Adrenal gland (tissue), 12 donors: Measurements from ENCODE around the gene PEX10. TPM values are rescaled to one million over a fixed set of nuclear protein-coding genes. Genes with fewer than 3 reads are reported as not detected.

Experiments
- DNase-seq, 7 donors: peaks; one replicate each; pipeline ENCODE4 v3.0.0-alpha.2; 2019 to 2020
- H3K27ac ChIP-seq, 5 donors: fragments of 200-600 bp; sonication (generic) in 4 of 5; 1 replicate in 3 of 5; 2 replicates in 2 of 5; pipeline versions ENCODE4 v1.5.1 to v1.8.0; 2016 to 2020; ENCODE audit warnings: mild to moderate bottlenecking in 1 of 5
- H3K27me3 ChIP-seq: fragments of 200-600 bp; 2 replicates; pipeline ENCODE4 v1.8.0; 2021
- H3K36me3 ChIP-seq, 2 donors: fragments of 200-600 bp; replicated peaks in 1 of 2; 1 replicate in 1 of 2; 2 replicates in 1 of 2; pipeline versions ENCODE4 v1.5.1 to v1.8.0; 2018 to 2022
- H3K4me1 ChIP-seq, 2 donors: fragments of 200-600 bp; replicated peaks in 1 of 2; 1 replicate in 1 of 2; 2 replicates in 1 of 2; pipeline versions ENCODE4 v1.5.1 to v1.8.0; 2018 to 2021
- H3K4me3 ChIP-seq, 4 donors: fragments of 200-600 bp; sonication (generic) in 3 of 4; one replicate each; pipeline ENCODE4 v1.5.1; 2016 to 2018
- H3K9me3 ChIP-seq, 3 donors: fragments of 200-600 bp; sonication (generic) in 1 of 3; replicated peaks in 1 of 3; 1 replicate in 2 of 3; 2 replicates in 1 of 3; pipeline versions ENCODE4 v1.5.1 to v1.8.0; 2016 to 2021
- POLR2A ChIP-seq, 2 donors: fragments of 450-650 bp; IDR thresholded peaks; one replicate each; pipeline ENCODE4 v1.6.1; 2017; ENCODE audit warnings: antibody characterized with exemption in 2 of 2, mild to moderate bottlenecking in 2 of 2, moderate library complexity in 1 of 2
- WGBS, 4 donors: extraction: QIAGEN DNeasy Blood & Tissue Kit in 2 of 4; methylation state at CpG; one replicate each; pipeline versions ENCODE4 v1.1.5 to v1.1.7; 2013 to 2017; 5-methylcytosine and 5-hydroxymethylcytosine counted together
- intact Hi-C, 2 donors: fragments of 100-400 bp; cut with DNase I; formaldehyde crosslinking; loops; one replicate each; pipeline versions ENCODE4 v1.14.1 to v1.15.0; 2022 to 2023
- polyA plus RNA-seq, 3 donors: library from polyadenylated mRNA; stranded (reverse); fragments of 200-250 nt in 2 of 3; fragments of 350-450 nt in 1 of 3; fragmentation: Illumina TruSeq in 1 of 3; extraction: RNeasy Lipid Tissue Mini Kit (QIAGEN cat#74804) in 1 of 3; gene quantifications; one replicate each; pipeline ENCODE4 v1.2.3, GENCODE V29; 2013 to 2014
- total RNA-seq, 9 donors: library from RNA; depleted of rRNA in 4 of 9; stranded (reverse); fragments of >200 nt in 4 of 9; fragments of 120-200 nt in 1 of 9; fragmentation: NEBNext Ultra II Directional in 1 of 9; extraction: Animal tissue kit (Norgen Biotek cat#: 25700) in 1 of 9; gene quantifications; one replicate each; pipeline versions ENCODE4 v1.1.0 to v1.2.4, GENCODE V29; 2013 to 2023
- TF ChIP-seq, protein P1 (sequence below), 6 experiments: fragments of 450-650 bp in 4 of 6; fragments of 200-600 bp in 2 of 6; sonication (generic) in 1 of 6; IDR thresholded peaks; 1 replicate in 5 of 6; 2 replicates in 1 of 6; pipeline versions ENCODE4 v1.5.1 to v1.8.0; 2016 to 2021; ENCODE audit warnings: antibody characterized with exemption in 6 of 6, mild to moderate bottlenecking in 2 of 6, moderate library complexity in 1 of 6
- donor health status: healthy with polysubstance abuse.
- donor health status: Bipolar disorder and iron deficiency.
- donor health status: DM: yes; HTN: yes; CAD: no.
- donor health status: DM: no; HTN: no; CAD: no.
- donor health status: DM: no; HTN: no; CAD: no.
- donor health status: DM: yes; HTN: yes; CAD: no.

PEX10 gene
- total and polyA plus RNA-seq, 12 donors, result 25.3 to 81.5 (median 44.7) TPM

DNA sequence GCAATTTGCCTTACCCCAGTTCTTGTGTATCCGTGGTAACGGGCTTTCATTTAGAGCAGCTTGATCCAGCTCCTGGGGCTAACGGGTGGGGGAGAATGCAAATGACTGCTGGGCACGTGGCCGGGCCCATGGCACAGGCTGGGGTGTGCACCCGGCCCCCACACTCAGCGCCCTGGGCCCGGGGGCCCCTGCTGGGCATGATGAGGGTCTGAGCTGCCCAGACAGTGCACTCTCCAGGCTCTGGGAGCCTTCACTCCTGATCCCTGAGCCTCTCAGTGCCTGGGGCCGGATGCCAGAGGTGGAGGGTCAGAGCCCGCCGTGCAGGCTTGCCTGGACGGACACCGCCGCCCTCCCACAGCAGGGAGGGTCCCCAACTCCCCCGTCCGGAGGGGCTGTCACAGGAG lies 20.1 kb upstream of the PEX10 start:
- intact Hi-C loops, result no loop called here
- TF ChIP-seq, protein P1, sequence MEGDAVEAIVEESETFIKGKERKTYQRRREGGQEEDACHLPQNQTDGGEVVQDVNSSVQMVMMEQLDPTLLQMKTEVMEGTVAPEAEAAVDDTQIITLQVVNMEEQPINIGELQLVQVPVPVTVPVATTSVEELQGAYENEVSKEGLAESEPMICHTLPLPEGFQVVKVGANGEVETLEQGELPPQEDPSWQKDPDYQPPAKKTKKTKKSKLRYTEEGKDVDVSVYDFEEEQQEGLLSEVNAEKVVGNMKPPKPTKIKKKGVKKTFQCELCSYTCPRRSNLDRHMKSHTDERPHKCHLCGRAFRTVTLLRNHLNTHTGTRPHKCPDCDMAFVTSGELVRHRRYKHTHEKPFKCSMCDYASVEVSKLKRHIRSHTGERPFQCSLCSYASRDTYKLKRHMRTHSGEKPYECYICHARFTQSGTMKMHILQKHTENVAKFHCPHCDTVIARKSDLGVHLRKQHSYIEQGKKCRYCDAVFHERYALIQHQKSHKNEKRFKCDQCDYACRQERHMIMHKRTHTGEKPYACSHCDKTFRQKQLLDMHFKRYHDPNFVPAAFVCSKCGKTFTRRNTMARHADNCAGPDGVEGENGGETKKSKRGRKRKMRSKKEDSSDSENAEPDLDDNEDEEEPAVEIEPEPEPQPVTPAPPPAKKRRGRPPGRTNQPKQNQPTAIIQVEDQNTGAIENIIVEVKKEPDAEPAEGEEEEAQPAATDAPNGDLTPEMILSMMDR (IDR thresholded peaks at IDR 0.05), result no peak
- TF ChIP-seq POLR2A (IDR thresholded peaks at IDR 0.05), result no peak
- Histone ChIP-seq H3K4me3 (no peak overlapping the region), H3K4me1 (no peaks in the 10 kb centered on the region), H3K9me3 (no peaks in the 10 kb centered on the region), H3K27me3 (peaks cover 15% of the 10 kb centered on the region), H3K36me3 (no peaks in the 10 kb centered on the region), H3K27ac (no peak overlapping the region)
- no peak for DNase-seq
- 5 to 40% (median 30%) methylated on average over 1 to 16 of the region's 16 CpGs for WGBS, 4 donors

DNA sequence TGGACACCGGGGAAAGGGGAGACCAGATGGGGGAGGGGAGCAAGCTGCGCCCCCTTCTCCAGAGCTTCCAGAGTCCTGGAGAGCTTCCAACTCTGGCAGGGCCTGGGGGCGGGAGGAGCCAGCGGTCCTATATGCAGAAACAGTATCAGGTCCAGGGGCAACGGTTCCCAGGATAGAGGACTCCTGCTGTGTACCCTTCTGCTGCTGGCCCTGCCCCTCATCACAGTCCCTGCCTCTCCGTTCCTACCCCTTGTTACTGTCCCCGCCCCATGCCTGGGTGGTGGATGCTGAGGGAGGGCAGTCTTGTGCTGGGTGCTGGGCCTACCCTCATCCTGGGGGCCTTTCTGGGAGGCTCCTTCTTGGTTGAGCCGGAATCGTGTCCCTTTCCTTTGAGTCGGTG lies 19.2 kb upstream of the PEX10 start:
- WGBS, 4 donors, result 50 to 70% (median 64%) methylated on average over 5 to 10 of the region's 10 CpGs
- intact Hi-C loops, result no loop called here
- Histone ChIP-seq H3K27me3 (peaks cover 24% of the 10 kb centered on the region), H3K27ac (no peak overlapping the region), H3K4me1 (no peaks in the 10 kb centered on the region), H3K4me3 (no peak overlapping the region), H3K9me3 (no peaks in the 10 kb centered on the region), H3K36me3 (no peaks in the 10 kb centered on the region)
- DNase-seq, result no peak
- TF ChIP-seq, protein P1 (IDR thresholded peaks at IDR 0.05), result no peak
- TF ChIP-seq POLR2A (IDR thresholded peaks at IDR 0.05), result no peak

DNA sequence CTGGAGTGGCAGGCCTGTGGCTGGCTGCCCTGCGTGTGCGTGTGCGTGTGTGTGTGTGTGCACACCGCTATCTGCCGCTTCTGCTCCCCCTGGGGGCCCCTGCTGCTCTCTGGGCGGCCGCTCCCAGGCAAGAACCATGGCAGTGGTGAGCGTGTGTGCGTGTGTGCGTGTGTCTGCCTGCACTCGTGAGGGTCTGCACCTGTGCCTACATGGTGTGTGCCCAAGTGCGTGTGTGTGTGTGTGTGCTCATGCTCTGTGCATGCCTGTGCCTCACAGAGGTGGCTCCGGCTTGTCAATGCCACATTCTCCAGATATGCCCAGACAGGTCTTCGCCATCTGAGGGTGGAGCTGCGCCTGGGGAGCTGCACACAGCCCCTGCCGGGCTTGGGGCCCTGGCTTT lies 18.7 kb upstream of the PEX10 start:
- Histone ChIP-seq H3K27ac (no peak overlapping the region), H3K27me3 (peaks cover 24% of the 10 kb centered on the region), H3K36me3 (no peaks in the 10 kb centered on the region), H3K4me1 (no peaks in the 10 kb centered on the region), H3K9me3 (no peaks in the 10 kb centered on the region), H3K4me3 (no peak overlapping the region)
- TF ChIP-seq, protein P1 (IDR thresholded peaks at IDR 0.05), result no peak
- TF ChIP-seq POLR2A (IDR thresholded peaks at IDR 0.05), result no peak
- WGBS, 4 donors, result 52 to 64% (median 54%) methylated on average over 6 to 16 of the region's 16 CpGs; no CpG with 5 or more reads in 1 of the 4 donors
- intact Hi-C loops, result no loop called here
- no peak for DNase-seq

DNA sequence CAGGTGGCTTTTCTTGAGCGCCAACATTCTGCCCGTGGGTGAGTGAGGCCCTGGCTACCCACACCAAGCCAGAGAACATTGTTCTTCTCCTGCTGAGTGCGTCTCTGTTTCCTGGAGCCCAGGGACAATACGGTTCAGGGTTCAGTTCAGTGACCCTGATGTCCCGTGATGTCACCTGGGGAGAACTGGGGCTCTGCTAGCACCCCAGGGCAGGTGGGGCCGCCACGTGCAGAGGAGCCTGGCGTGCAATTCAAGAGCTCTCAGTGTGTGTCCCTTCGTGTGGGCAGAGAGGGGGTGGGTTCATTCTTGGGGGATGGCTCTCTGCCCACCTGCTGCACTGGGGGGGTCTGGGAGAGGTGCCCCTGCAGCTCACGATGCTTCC lies 18.2 kb upstream of the PEX10 start:
- Histone ChIP-seq H3K27ac (no peak overlapping the region), H3K4me3 (no peak overlapping the region), H3K36me3 (no peaks in the 10 kb centered on the region), H3K27me3 (peaks cover 24% of the 10 kb centered on the region), H3K4me1 (no peaks in the 10 kb centered on the region), H3K9me3 (no peaks in the 10 kb centered on the region)
- intact Hi-C loops, result no loop called here
- 41 to 84% (median 75%) methylated on average over 6 to 10 of the region's 10 CpGs for WGBS, 4 donors
- no peak for DNase-seq
- TF ChIP-seq, protein P1 (IDR thresholded peaks at IDR 0.05), result no peak
- TF ChIP-seq POLR2A (IDR thresholded peaks at IDR 0.05), result no peak
